GM21381 (cell line): Measurements from ENCODE around the gene ARMC5.
"Not testable (repeated sequence)": the region's sequence is repeated elsewhere in the genome, so short reads cannot be mapped to it uniquely, and the experiment has no call there.

Experiments
- ATAC-seq: cut with Tn5 transposase; IDR thresholded peaks from one replicate; pipeline ENCODE4 v1.9.1; 2021; ENCODE audit warnings: mild to moderate bottlenecking, moderate library complexity; ENCODE audit not compliant: unreplicated experiment

ARMC5 gene

GRCh38 chr16:31493506-31494125, 34.3 kb downstream of the ARMC5 start:
- ATAC-seq: no peak

- no peak for ATAC-seq
These were observed 37.4 kb downstream of the ARMC5 start for GRCh38 chr16:31496670-31497069.

GRCh38 chr16:31498493-31498892, 39.2 kb downstream of the ARMC5 start:
- no peak for ATAC-seq

GRCh38 chr16:31499928-31500327, 40.6 kb downstream of the ARMC5 start:
- ATAC-seq: no peak

- no peak for ATAC-seq
These were observed 42.1 kb downstream of the ARMC5 start for GRCh38 chr16:31501226-31501965.

- no peak for ATAC-seq
These were observed 42.7 kb downstream of the ARMC5 start for GRCh38 chr16:31501966-31502348.

- no peak for ATAC-seq
These were observed 43.7 kb downstream of the ARMC5 start for GRCh38 chr16:31502981-31503380.

GRCh38 chr16:31503555-31503954, 44.3 kb downstream of the ARMC5 start:
- not testable (repeated sequence) for ATAC-seq

GRCh38 chr16:31504159-31504558, 44.9 kb downstream of the ARMC5 start:
- no peak for ATAC-seq

GRCh38 chr16:31505483-31505882, 46.2 kb downstream of the ARMC5 start:
- no peak for ATAC-seq

GRCh38 chr16:31507617-31507928, 48.3 kb downstream of the ARMC5 start:
- no peak for ATAC-seq

- ATAC-seq: peak; percentile 92
These were observed 48.8 kb downstream of the ARMC5 start, which contains the start of gene RUSF1 for GRCh38 chr16:31507929-31508705. TSS of gene RUSF1 (minus strand) at chr16:31508391. CDS start at chr16:31508373, 18 bp downstream.

- no peak for ATAC-seq
These were observed 49.5 kb downstream of the ARMC5 start for GRCh38 chr16:31508706-31509195.

GRCh38 chr16:31513126-31513525, 53.8 kb downstream of the ARMC5 start:
- ATAC-seq: no peak

GRCh38 chr16:31513884-31514283, 54.6 kb downstream of the ARMC5 start:
- ATAC-seq: no peak
